Large intestine (tissue), 3 donors: ENCODE results near the gene KCTD21. TPM values are rescaled to one million over a fixed set of nuclear protein-coding genes. Genes with fewer than 3 reads are reported as not detected.

Experiments used
- DNase-seq, 2 donors: peaks; one replicate each; pipeline versions ENCODE4 v3.0.0 to v3.0.0-alpha.2; 2013
- H3K27ac ChIP-seq: one replicate; pipeline ENCODE4 v1.5.1; 2013; ENCODE audit warnings: low read length
- H3K27me3 ChIP-seq: 2 replicates; pipeline ENCODE4 v1.6.1; 2013; ENCODE audit warnings: low read length; ENCODE audit not compliant: control insufficient read depth, insufficient read depth
- H3K36me3 ChIP-seq: 2 replicates; pipeline ENCODE4 v1.6.1; 2013; ENCODE audit warnings: low read length; ENCODE audit not compliant: control insufficient read depth, insufficient read depth
- H3K4me1 ChIP-seq: one replicate; pipeline ENCODE4 v1.6.1; 2013; ENCODE audit warnings: low read length; ENCODE audit not compliant: control insufficient read depth, insufficient read depth
- H3K4me3 ChIP-seq: one replicate; pipeline ENCODE4 v1.5.1; 2013; ENCODE audit warnings: low read length
- H3K9me3 ChIP-seq: one replicate; pipeline ENCODE4 v1.6.1; 2013; ENCODE audit warnings: mild to moderate bottlenecking, low read depth, low read length, moderate library complexity; ENCODE audit not compliant: control insufficient read depth
- WGBS: methylation state at CpG from one replicate; pipeline ENCODE4 v1.1.5; 2013; ENCODE audit warnings: low lambda C conversion rate; ENCODE audit not compliant: insufficient coverage; 5-methylcytosine and 5-hydroxymethylcytosine counted together
- polyA plus RNA-seq: library from polyadenylated mRNA; unstranded; fragments of 120-200 nt; gene quantifications from one replicate; pipeline ENCODE4 v1.2.1, GENCODE V29; 2013

The KCTD21 gene
- polyA plus RNA-seq, 1 donor: 5.2 TPM

DNA sequence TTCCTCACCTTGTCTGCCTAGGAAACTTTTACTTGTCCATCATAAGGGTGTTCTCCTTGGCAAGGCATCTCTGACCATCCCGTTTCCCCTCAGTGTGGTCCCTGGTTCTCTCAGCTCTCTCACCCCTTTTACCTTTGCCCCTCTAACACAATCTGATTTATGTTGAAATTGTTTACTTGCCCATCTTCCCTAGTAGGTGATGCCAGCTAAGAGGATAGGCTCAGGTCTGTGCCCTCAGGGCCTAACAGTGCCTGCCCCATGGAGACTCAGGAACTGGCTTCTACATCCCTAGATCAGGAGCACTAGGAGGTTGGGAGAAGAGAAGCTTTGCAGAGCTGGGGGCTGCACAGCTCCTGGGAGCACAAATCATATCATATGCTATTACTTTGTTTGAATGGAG, 27.9 kb downstream of the KCTD21 start:
- WGBS: no CpG with 5 or more reads among the region's 1 CpG
- peaks cover 4% of the 10 kb centered on the region for H3K9me3 ChIP-seq
- no peak for DNase-seq
- H3K27ac ChIP-seq: no peak overlapping the region
- H3K4me1 ChIP-seq: no peaks in the 10 kb centered on the region
- no peaks in the 10 kb centered on the region for H3K27me3 ChIP-seq
- H3K4me3 ChIP-seq: no peak overlapping the region
- no peaks in the 10 kb centered on the region for H3K36me3 ChIP-seq

DNA sequence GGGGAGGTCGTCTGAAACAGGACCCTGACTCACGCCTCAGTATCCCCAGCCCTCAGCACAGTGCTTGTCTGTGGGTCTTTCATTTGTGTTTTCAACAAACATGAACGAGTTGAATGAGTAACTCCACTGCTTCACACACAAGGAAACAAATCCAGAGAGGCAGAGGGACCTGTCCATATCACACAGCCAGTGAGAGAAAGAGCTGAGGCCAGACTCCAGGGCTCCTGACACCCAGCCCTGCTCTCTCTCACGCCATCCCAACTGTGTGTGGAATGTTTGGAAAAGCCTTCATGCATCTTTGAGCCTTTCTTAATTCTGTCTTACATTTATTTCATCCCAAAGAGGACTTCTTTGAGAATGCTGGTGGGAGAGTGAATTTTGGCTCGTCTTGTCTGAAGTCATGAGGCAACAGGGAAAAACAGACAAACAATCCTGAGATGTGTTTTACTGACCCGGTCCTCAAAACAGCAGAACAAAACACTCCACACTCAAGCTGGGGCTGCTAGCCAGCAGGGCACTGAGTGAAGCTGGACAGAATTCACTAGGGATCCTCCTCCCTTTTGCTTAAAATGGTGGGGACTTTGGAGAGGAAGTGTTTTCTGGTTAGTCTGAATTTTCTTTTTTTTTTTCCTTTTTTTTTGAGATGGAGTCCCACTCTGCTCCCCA, 29.3 kb downstream of the KCTD21 start:
- Histone ChIP-seq H3K4me3 (no peak overlapping the region), H3K27me3 (no peaks in the 10 kb centered on the region), H3K36me3 (no peaks in the 10 kb centered on the region), H3K27ac (no peak overlapping the region), H3K9me3 (no peaks in the 10 kb centered on the region), H3K4me1 (no peaks in the 10 kb centered on the region)
- no peak for DNase-seq
- WGBS: no CpG with 5 or more reads among the region's 6 CpGs

DNA sequence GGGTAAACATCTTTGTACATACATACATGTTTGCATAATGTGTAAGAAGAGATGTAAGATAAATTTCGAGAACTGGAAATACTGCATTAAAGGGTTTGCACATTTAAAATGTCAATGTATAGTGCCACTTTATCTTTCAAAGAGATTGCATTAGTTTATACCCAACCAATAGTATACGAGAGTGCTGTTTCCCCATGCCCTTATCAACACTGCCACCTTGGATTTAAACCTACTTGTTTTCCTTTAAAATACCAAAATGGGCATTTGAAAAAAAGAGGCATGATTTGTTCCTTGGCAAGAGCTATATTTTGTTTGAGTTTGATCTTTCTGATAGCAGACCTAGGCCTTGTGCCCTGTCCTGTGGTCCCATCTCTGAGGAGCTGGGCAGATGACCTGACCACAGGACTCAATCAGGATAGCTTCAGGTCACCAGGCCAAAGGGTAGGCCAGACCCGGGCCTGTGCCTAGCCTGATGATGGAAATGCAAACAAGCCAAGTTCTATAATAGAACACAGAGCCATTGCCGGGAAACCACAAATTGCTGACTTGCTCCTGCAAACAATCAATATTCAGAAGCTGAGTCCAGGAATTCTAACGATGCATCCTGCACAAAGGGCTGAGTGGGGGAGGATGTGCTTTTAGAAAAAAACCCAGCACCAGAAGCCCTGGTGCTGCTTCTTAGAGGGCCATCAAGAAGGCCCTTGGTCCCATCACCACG, 32.1 kb downstream of the KCTD21 start:
- 78% methylated on average over 1 of the region's 6 CpGs for WGBS
- Histone ChIP-seq H3K9me3 (no peaks in the 10 kb centered on the region), H3K27me3 (no peaks in the 10 kb centered on the region), H3K36me3 (peaks cover 4% of the 10 kb centered on the region), H3K4me3 (no peak overlapping the region), H3K4me1 (no peaks in the 10 kb centered on the region), H3K27ac (no peak overlapping the region)
- DNase-seq: no peak

DNA sequence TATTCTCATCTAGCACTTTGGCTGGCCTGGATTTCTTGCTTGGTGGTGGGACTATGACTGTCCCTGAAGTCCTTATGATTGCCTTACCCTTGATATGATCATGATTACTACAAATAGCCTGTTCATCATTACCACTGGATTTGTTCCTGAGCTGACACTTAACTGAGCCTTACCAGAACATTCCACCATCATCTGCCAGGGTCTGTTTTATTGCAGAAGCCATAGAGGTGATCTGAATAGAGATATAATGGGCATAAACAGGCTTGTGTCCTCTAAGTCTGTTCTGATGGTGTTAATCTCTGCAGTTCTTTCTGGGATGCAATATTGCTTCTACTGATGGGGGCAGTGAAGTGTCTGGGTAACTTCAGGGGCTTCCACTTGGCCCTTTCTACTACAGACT, 36.6 kb downstream of the KCTD21 start:
- H3K9me3 ChIP-seq: no peaks in the 10 kb centered on the region
- H3K4me3 ChIP-seq: no peak overlapping the region
- no peak for DNase-seq
- peaks cover 6% of the 10 kb centered on the region for H3K36me3 ChIP-seq
- H3K27ac ChIP-seq: no peak overlapping the region
- no peaks in the 10 kb centered on the region for H3K27me3 ChIP-seq
- no peaks in the 10 kb centered on the region for H3K4me1 ChIP-seq

DNA sequence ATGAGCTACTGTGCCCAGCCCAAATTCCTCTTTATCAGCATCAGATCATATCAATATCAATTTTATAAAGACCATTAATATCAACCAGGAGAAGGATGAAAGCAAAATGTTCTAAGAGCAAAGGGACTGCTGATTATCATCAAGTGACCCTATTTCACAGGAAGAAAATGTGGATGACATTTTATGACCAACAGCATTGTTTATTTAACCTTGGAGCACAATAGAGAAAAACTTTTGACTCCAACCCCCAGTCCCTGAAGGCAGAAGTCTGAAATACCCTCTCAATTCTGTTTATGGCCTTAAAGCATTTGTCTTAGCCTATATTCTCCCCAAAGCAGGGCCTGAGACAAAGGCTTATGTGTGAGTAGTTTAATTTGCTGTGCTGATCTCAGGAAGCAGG, 37.7 kb downstream of the KCTD21 start:
- no peak for DNase-seq
- Histone ChIP-seq H3K4me3 (no peak overlapping the region), H3K4me1 (no peaks in the 10 kb centered on the region), H3K27ac (no peak overlapping the region), H3K9me3 (no peaks in the 10 kb centered on the region), H3K27me3 (no peaks in the 10 kb centered on the region), H3K36me3 (peaks cover 6% of the 10 kb centered on the region)

DNA sequence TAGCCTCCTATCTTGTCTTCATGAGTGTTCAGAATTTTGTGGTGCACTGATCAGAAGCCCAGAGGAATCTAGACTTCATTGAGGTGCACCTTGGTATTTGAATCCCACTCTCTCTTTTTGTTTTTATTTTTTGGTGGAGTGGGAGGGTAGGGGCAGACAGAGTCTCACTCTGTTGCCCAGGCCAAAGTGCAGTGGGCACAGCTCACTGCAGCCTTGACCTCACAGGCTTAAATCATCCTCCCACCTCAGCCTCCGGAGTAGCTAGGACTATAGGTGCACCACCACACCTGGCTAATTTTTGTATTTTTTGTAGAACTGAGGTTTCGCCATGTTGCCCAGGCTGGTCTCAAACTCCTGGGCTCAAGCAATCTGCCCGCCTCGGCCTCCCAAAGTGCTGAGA, 38.1 kb downstream of the KCTD21 start:
- no peak overlapping the region for H3K27ac ChIP-seq
- H3K9me3 ChIP-seq: no peaks in the 10 kb centered on the region
- DNase-seq: no peak
- no CpG with 5 or more reads among the region's 4 CpGs for WGBS
- no peak overlapping the region for H3K4me3 ChIP-seq
- H3K27me3 ChIP-seq: no peaks in the 10 kb centered on the region
- peaks cover 6% of the 10 kb centered on the region for H3K36me3 ChIP-seq
- no peaks in the 10 kb centered on the region for H3K4me1 ChIP-seq

DNA sequence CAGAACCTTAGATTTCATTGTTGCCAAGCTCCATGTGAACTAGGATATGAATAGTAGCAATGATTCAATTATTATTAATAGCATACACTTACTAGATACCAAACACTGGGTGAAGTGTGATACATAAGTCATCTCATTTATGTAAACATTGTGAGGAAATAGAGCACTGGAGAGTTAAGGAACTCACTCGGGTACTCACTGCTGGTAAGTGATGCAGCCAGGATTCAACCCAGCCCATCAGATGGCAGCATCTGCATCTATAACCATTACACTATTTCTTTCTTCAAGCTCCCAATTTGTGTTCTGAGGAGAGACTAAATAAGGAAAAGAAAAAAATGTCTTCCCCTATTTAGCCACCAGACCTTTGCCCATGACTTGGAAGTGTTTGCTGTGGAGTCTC, 38.8 kb downstream of the KCTD21 start:
- Histone ChIP-seq H3K36me3 (peaks cover 6% of the 10 kb centered on the region), H3K27ac (no peak overlapping the region), H3K27me3 (no peaks in the 10 kb centered on the region), H3K9me3 (no peaks in the 10 kb centered on the region), H3K4me3 (no peak overlapping the region), H3K4me1 (no peaks in the 10 kb centered on the region)
- DNase-seq: no peak
- no CpG with 5 or more reads among the region's 1 CpG for WGBS

DNA sequence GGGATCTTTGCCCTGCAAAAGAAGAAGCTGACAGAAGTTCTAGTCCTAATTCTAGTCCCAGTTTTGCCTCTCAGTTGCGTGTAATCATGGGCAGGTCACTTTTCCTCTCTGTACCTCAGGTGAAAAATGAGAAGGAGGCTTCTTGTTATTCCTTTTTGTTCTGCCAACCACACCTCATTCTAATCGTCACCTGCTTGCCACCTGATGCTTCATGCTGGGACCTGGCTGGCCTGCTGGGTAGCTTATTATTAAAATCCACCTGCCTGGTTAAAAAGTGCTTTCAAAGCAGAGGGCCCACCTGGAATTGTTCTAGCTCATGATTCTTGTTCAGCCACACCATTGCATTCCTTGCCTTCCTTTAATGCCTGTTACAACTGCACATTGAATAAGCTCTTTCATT, 40.6 kb downstream of the KCTD21 start:
- WGBS: no CpG with 5 or more reads among the region's 2 CpGs
- H3K27ac ChIP-seq: no peak overlapping the region
- no peaks in the 10 kb centered on the region for H3K4me1 ChIP-seq
- peaks cover 6% of the 10 kb centered on the region for H3K36me3 ChIP-seq
- no peaks in the 10 kb centered on the region for H3K9me3 ChIP-seq
- H3K4me3 ChIP-seq: no peak overlapping the region
- H3K27me3 ChIP-seq: no peaks in the 10 kb centered on the region
- DNase-seq: no peak

DNA sequence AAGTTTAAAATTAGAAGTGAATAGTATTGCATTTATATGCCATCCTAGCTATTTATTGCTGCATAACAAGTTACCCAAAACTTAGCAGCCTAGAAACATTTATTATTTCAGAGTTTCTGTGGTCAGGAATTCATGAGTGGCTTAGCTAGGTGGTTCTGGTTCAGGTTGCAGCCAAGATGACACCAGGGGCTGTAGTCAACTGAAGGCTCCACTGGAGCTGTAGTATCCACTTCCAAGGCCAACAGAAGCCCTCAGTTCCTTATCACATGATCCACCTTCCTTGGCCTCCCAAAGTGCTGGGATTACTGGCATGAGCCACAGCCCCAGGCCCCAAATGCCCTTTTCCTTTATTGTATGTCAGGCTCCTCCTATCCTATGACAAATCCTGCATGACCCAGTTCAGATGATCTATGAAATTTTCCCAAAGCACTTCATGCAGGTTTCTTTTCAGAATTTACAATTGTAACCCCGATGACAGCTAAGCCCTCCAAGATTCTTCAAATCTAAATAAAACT, 42.9 kb downstream of the KCTD21 start:
- Histone ChIP-seq H3K4me3 (no peak overlapping the region), H3K27ac (no peak overlapping the region), H3K27me3 (no peaks in the 10 kb centered on the region), H3K4me1 (no peaks in the 10 kb centered on the region), H3K9me3 (no peaks in the 10 kb centered on the region), H3K36me3 (no peaks in the 10 kb centered on the region)
- no peak for DNase-seq
- WGBS: 100% methylated on average over 1 of the region's 1 CpG

DNA sequence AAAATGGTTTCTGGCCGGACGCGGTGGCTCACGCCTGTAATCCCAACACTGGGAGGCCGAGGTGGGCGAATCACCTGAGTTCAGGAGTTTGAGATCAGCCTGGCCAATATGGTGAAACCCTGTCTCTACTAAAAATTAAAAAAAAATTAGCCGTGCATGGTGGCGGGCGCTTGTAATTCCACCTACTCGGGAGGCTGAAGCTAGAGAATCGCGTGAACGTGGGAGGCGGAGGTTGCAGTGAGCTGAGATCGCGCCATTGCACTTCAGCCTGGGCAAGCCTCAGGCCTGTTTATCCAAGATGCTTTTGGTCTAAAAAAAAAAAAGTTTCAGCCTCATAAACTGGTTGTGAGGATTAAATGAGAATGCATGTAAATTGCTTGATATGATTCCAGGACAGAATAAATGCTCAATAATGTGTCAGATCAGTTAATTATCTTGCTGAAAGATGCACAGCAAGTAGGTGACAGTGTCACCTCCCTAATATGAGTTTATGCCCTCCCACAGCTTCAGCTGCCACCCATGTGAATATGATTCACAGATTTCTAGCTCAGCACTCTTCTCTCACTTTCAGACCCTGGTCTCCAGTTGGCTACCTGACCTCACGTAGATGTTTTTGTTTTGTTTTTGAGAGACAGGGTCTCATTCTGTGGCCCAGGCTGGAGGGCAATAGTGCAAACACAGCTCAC, 47.9 kb downstream of the KCTD21 start:
- Histone ChIP-seq H3K4me1 (peaks cover 4% of the 10 kb centered on the region), H3K27ac (no peak overlapping the region), H3K27me3 (no peaks in the 10 kb centered on the region), H3K36me3 (peaks cover 2% of the 10 kb centered on the region), H3K4me3 (peak overlapping the region; percentile 63), H3K9me3 (no peaks in the 10 kb centered on the region)
- 17% methylated on average over 1 of the region's 17 CpGs for WGBS
- no peak for DNase-seq
